ENCODE data around the gene CAMTA2.
A peak's percentile ranks its signal among the peaks of the same experiment; 100 is the strongest.

Gene CAMTA2

GRCh38 chr17:4947411-4948165 is 39.9 kb downstream of the CAMTA2 start:
- DNase-seq (ENCODE audit: insufficient read length, low spot score) (no peak), FAIRE-seq (peak; percentile 78)

GRCh38 chr17:4947010-4947410 is 40.5 kb downstream of the CAMTA2 start:
- peak; percentile 18 for FAIRE-seq
- DNase-seq (ENCODE audit: insufficient read length, low spot score): no peak

GRCh38 chr17:4946312-4946976 is 41.0 kb downstream of the CAMTA2 start:
- DNase-seq (ENCODE audit: insufficient read length, low spot score) (no peak), FAIRE-seq (peak; percentile 69)

GRCh38 chr17:4945944-4946280 is 41.6 kb downstream of the CAMTA2 start:
- no peak for DNase-seq (ENCODE audit: insufficient read length, low spot score)
- FAIRE-seq: no peak

GRCh38 chr17:4945176-4945943 is 42.1 kb downstream of the CAMTA2 start:
- DNase-seq (ENCODE audit: insufficient read length, low spot score): no peak
- FAIRE-seq: peak; percentile 93

- no peak for FAIRE-seq
- no peak for DNase-seq (ENCODE audit: insufficient read length, low spot score)
Measured at GRCh38 chr17:4944554-4945175, 42.8 kb downstream of the CAMTA2 start.

- DNase-seq (ENCODE audit: insufficient read length, low spot score): no peak
- FAIRE-seq: peak; percentile 78
Measured at GRCh38 chr17:4944163-4944553, 43.3 kb downstream of the CAMTA2 start.

- FAIRE-seq: no peak
- DNase-seq (ENCODE audit: insufficient read length, low spot score): no peak
Measured at GRCh38 chr17:4942760-4943508, 44.5 kb downstream of the CAMTA2 start.

- DNase-seq (ENCODE audit: insufficient read length, low spot score) (no peak), FAIRE-seq (no peak)
Measured at GRCh38 chr17:4941319-4941610, 46.2 kb downstream of the CAMTA2 start.

GRCh38 chr17:4940555-4941318 is 46.7 kb downstream of the CAMTA2 start:
- FAIRE-seq (peak; percentile 74), DNase-seq (ENCODE audit: insufficient read length, low spot score) (no peak)

GRCh38 chr17:4939796-4940554 is 47.5 kb downstream of the CAMTA2 start, which contains the start of the genes RNF167 and SLC25A11:
Gene RNF167, plus strand, starts transcription at chr17:4940268. Its CDS starts 642 bp downstream, at chr17:4940910.
Gene SLC25A11, minus strand, starts transcription at chr17:4940046. Its CDS starts 136 bp downstream, at chr17:4939910.
- FAIRE-seq (peak; percentile 100), DNase-seq (ENCODE audit: insufficient read length, low spot score) (peak; percentile 88)

- no peak for DNase-seq (ENCODE audit: insufficient read length, low spot score)
- FAIRE-seq: no peak
Measured at GRCh38 chr17:4939546-4939795, 48.0 kb downstream of the CAMTA2 start.

GRCh38 chr17:4938688-4939545 is 48.6 kb downstream of the CAMTA2 start:
- DNase-seq (ENCODE audit: insufficient read length, low spot score): no peak
- FAIRE-seq: peak; percentile 81

GRCh38 chr17:4938069-4938491 is 49.4 kb downstream of the CAMTA2 start:
- FAIRE-seq (no peak), DNase-seq (ENCODE audit: insufficient read length, low spot score) (no peak)

- DNase-seq (ENCODE audit: insufficient read length, low spot score) (no peak), FAIRE-seq (no peak)
Measured at GRCh38 chr17:4937553-4937952, 49.9 kb downstream of the CAMTA2 start.

GRCh38 chr17:4936436-4936835 is 51.0 kb downstream of the CAMTA2 start:
- DNase-seq (ENCODE audit: insufficient read length, low spot score): no peak

GRCh38 chr17:4935650-4936049 is 51.8 kb downstream of the CAMTA2 start:
- no peak for FAIRE-seq
- DNase-seq (ENCODE audit: insufficient read length, low spot score): no peak

More at GRCh38 chr17:4936436-4936835, 51.0 kb downstream of the CAMTA2 start:
- no peak for FAIRE-seq
